GM12878 (cell line): ENCODE results near the gene ALS2. TPM values are rescaled to one million over a fixed set of nuclear protein-coding genes. Genes with fewer than 3 reads are reported as not detected.

ENCODE experiments used
- ATAC-seq: fragments of 200-7000 bp; cut with Tn5 transposase; 3 replicates; pipeline ENCODE4 v1.9.1; 2020; ENCODE audit warnings: mild to moderate bottlenecking, moderate library complexity
- BruUV-seq: library from RNA; stranded (reverse); fragments of 400-500 nt; replicated peaks from 2 replicates; lab custom pipeline; 2021; lab: Mats Ljungman, UMichigan
- CTCF ChIA-PET: fragments of 300-600 bp; sonication (Branson Sonifier 250); formaldehyde crosslinking; extraction: SDS; loops from one replicate; lab custom pipeline; 2021; ENCODE audit warnings: inconsistent platforms; lab: Yijun Ruan, JAX
- POLR2A ChIA-PET: fragments of 350-600 bp; formaldehyde crosslinking; extraction: SDS; loops from one replicate; lab custom pipeline; 2021; ENCODE audit warnings: inconsistent platforms; lab: Charles Lee
- RAD21 ChIA-PET: fragments of 300-600 bp; sonication (Branson Sonifier 250); formaldehyde crosslinking; loops from one replicate; lab custom pipeline; 2023; ENCODE audit warnings: antibody characterized with exemption; ENCODE audit not compliant: unreplicated experiment; lab: Charles Lee
- SMC1A ChIA-PET: fragments of 300-600 bp; sonication (Branson Sonifier 250); formaldehyde crosslinking; loops from one replicate; lab custom pipeline; 2023; ENCODE audit not compliant: unreplicated experiment, uncharacterized antibody; lab: Charles Lee
- DNase-seq: peaks from one replicate; pipeline ENCODE4 v3.0.0-alpha.2; 2011; ENCODE audit warnings: low read depth, low spot score
- FAIRE-seq: peaks from 3 replicates; lab custom pipeline; 2011; peaks lifted over from hg19 to GRCh38; lab: Jason Lieb, UNC
- H2AFZ ChIP-seq: 2 replicates; pipeline ENCODE4 v1.6.0; 2011; ENCODE audit warnings: low read depth, low read length, control low read depth; ENCODE audit not compliant: control insufficient read depth
- H3K27ac ChIP-seq: 2 replicates; pipeline ENCODE4 v1.5.1; 2011; ENCODE audit warnings: control low read depth; ENCODE audit not compliant: control insufficient read depth, insufficient read depth
- H3K27me3 ChIP-seq, 2 experiments: replicated peaks in 1 of 2; 2 replicates each; pipeline versions ENCODE4 v1.6.0 to v1.6.1; 2011; ENCODE audit warnings: low read length in 1 of 2; ENCODE audit not compliant: control insufficient read depth in 2 of 2, insufficient read depth in 2 of 2
- H3K36me3 ChIP-seq, 2 experiments: 2 replicates each; pipeline ENCODE4 v1.5.1; 2011; ENCODE audit warnings: low read length in 1 of 2; ENCODE audit not compliant: control insufficient read depth in 2 of 2, insufficient read depth in 2 of 2
- H3K4me1 ChIP-seq: 2 replicates; pipeline ENCODE4 v1.6.1; 2011; ENCODE audit warnings: mild to moderate bottlenecking, low read length, moderate library complexity, mixed read lengths; ENCODE audit not compliant: control insufficient read depth, insufficient read depth
- H3K4me2 ChIP-seq: 2 replicates; pipeline ENCODE4 v1.6.0; 2011; ENCODE audit warnings: control low read depth; ENCODE audit not compliant: control insufficient read depth, insufficient read depth
- H3K4me3 ChIP-seq: fragments of 200-600 bp; sonication (generic); 2 replicates; pipeline ENCODE4 v1.5.1; 2016
- H3K79me2 ChIP-seq: 2 replicates; pipeline ENCODE4 v1.6.0; 2011; ENCODE audit warnings: low read length; ENCODE audit not compliant: control insufficient read depth, insufficient read depth
- H3K9ac ChIP-seq: 2 replicates; pipeline ENCODE4 v1.8.0; 2011; ENCODE audit warnings: low read length, control low read depth, mixed read lengths; ENCODE audit not compliant: control insufficient read depth, insufficient read depth
- H3K9me3 ChIP-seq: replicated peaks from 3 replicates; pipeline ENCODE4 v1.5.1; 2011; ENCODE audit warnings: mild to moderate bottlenecking, low read length; ENCODE audit not compliant: control insufficient read depth, insufficient read depth
- H4K20me1 ChIP-seq: 2 replicates; pipeline ENCODE4 v1.6.0; 2011; ENCODE audit not compliant: control insufficient read depth, insufficient read depth
- ATF3 ChIP-seq: IDR thresholded peaks from 2 replicates; pipeline ENCODE4 v1.6.1; 2011; ENCODE audit warnings: low read depth, mild to moderate bottlenecking, low read length, moderate library complexity, borderline replicate concordance; ENCODE audit errors: extremely low read depth
- CREM ChIP-seq: IDR thresholded peaks from 2 replicates; pipeline ENCODE4 v1.6.1; 2014; ENCODE audit warnings: antibody characterized with exemption, low read depth
- HDGF ChIP-seq: fragments of 450-650 bp; IDR thresholded peaks from 2 replicates; pipeline ENCODE4 v1.6.1; 2016; ENCODE audit warnings: antibody characterized with exemption
- IKZF1 ChIP-seq: fragments of 450-650 bp; conservative IDR thresholded peaks from 2 replicates; pipeline ENCODE4 v1.6.1; 2017; ENCODE audit warnings: antibody characterized with exemption, mild to moderate bottlenecking
- NKRF ChIP-seq: fragments of 450-650 bp; conservative IDR thresholded peaks from 2 replicates; pipeline ENCODE4 v1.6.1; 2017; ENCODE audit warnings: mild to moderate bottlenecking, moderate library complexity
- NR2C1 ChIP-seq: fragments of 450-650 bp; IDR thresholded peaks from 2 replicates; pipeline ENCODE4 v1.6.1; 2017; ENCODE audit warnings: antibody characterized with exemption, mild to moderate bottlenecking, moderate library complexity
- PKNOX1 ChIP-seq: fragments of 450-650 bp; IDR thresholded peaks from 2 replicates; pipeline ENCODE4 v1.6.1; 2016; ENCODE audit warnings: mild to moderate bottlenecking
- SREBF2 ChIP-seq: IDR thresholded peaks from 2 replicates; pipeline ENCODE4 v1.6.1; 2012; ENCODE audit warnings: mild to moderate bottlenecking, low read length
- TAF1 ChIP-seq: IDR thresholded peaks from 2 replicates; pipeline ENCODE4 v1.6.1; 2011; ENCODE audit warnings: mild to moderate bottlenecking, low read depth, low read length, borderline replicate concordance
- WRNIP1 ChIP-seq: IDR thresholded peaks from 2 replicates; pipeline ENCODE4 v1.6.1; 2011; ENCODE audit warnings: low read depth, low read length, improper control_type of control experiment, borderline replicate concordance
- ZNF217 ChIP-seq: fragments of 450-650 bp; IDR thresholded peaks from 2 replicates; pipeline ENCODE4 v1.6.1; 2017; ENCODE audit warnings: antibody characterized with exemption, mild to moderate bottlenecking
- ZNF274 ChIP-seq: IDR thresholded peaks from one replicate; pipeline ENCODE4 v1.8.0; 2011; ENCODE audit not compliant: insufficient read length, insufficient read depth
- WGBS: methylation state at CpG from one replicate; pipeline ENCODE4 v1.1.6; 2016; ENCODE audit warnings: low lambda C conversion rate; ENCODE audit not compliant: insufficient replicate concordance, insufficient coverage; ENCODE audit errors: missing lambda C conversion rate; 5-methylcytosine and 5-hydroxymethylcytosine counted together
- in situ Hi-C: fragments of 300-500 bp; cut with MboI; formaldehyde crosslinking; loops from 9 replicates; pipeline ENCODE4 v1.14.3; 2018; ENCODE audit warnings: mixed read lengths
- intact Hi-C: fragments of 100-400 bp; cut with micrococcal nuclease; formaldehyde crosslinking; loops from one replicate; pipeline ENCODE4 v1.14.2; 2022; ENCODE audit not compliant: unreplicated experiment
- polyA plus RNA-seq, 11 experiments: library from polyadenylated mRNA; depleted of rRNA in 4 of 11; unstranded in 6 of 11; stranded (reverse) in 5 of 11; fragments of >200 nt; fragmentation: Nextera tagmentation in 4 of 11; fragmentation: Illumina TruSeq in 1 of 11; extraction: Ambion mirVana in 4 of 11; extraction: Trizol in 1 of 11; gene quantifications; 1 replicate in 1 of 11; 2 replicates in 10 of 11; pipeline versions ENCODE4 v1.2.1 to v1.2.3, GENCODE V29; 2011 to 2016; ENCODE audit warnings: inconsistent platforms in 2 of 11, missing spikeins in 2 of 11, low read depth in 1 of 11
- total RNA-seq, 4 experiments: library from RNA; depleted of rRNA in 3 of 4; stranded (reverse); fragments of >200 nt in 3 of 4; fragmentation: Illumina TruSeq in 1 of 4; extraction: Trizol in 1 of 4; gene quantifications; 2 replicates each; pipeline versions ENCODE4 v1.2.1 to v1.2.3, GENCODE V29; 2013 to 2021

ALS2 gene
- total and polyA plus RNA-seq, 10 of the 15 experiments (the other 5 are each of a cell fraction or from before 2014, with no cell fraction given) = 2.4 to 10.4 (median 7.7) TPM

GRCh38 chr2:201699416-201699815 lies 81.3 kb downstream of the ALS2 start:
- no peaks in the 10 kb centered on the region for H3K79me2 ChIP-seq
- TF ChIP-seq ZNF217 (no peak), NR2C1 (no peak), CREM (no peak), PKNOX1 (no peak), TAF1 (no peak), NKRF (no peak), HDGF (no peak), ATF3 (no peak), IKZF1 (no peak), SREBF2 (no peak), ZNF274 (no peak), WRNIP1 (no peak)
- TF ChIP-seq, all 136 proteins: peak for 0
- intact Hi-C loops (no loop called here), in situ Hi-C loops (no loop called here)
- H3K4me3 ChIP-seq = no peak overlapping the region
- SMC1A ChIA-PET = interaction anchor here (1.0 kb wide), 1 partner anchor 21 kb away, joined by 3 read pairs; no protein-coding TSS in a partner anchor
- no peaks in the 10 kb centered on the region for H3K9me3 ChIP-seq
- H3K27me3 ChIP-seq = no peaks in the 10 kb centered on the region
- ATAC-seq (no peak), FAIRE-seq (no peak), DNase-seq (no peak)
- no TSS peak for BruUV-seq
- no peaks in the 10 kb centered on the region for H4K20me1 ChIP-seq
- no peaks in the 10 kb centered on the region; the same call in 1 of the 2 replicates for H3K4me1 ChIP-seq
- 91% methylated on average over 1 of the region's 1 CpG for WGBS
- no peak overlapping the region for H3K9ac ChIP-seq
- no peak overlapping the region for H3K4me2 ChIP-seq
- H3K27ac ChIP-seq = no peak overlapping the region
- RAD21 ChIA-PET = no interaction called here
- POLR2A ChIA-PET = no interaction called here
- no peaks in the 10 kb centered on the region for H3K36me3 ChIP-seq
- no peak overlapping the region for H2AFZ ChIP-seq
- CTCF ChIA-PET = no interaction called here
